Mammary epithelial cell (primary cell): Measurements from ENCODE around the gene NTM.

Experiments
- CTCF ChIP-seq, 2 donors: IDR thresholded peaks in 1 of 2; conservative IDR thresholded peaks in 1 of 2; 2 replicates each; pipeline ENCODE4 v1.5.1; 2011 to 2012; ENCODE audit warnings: inconsistent platforms in 2 of 2, low read length in 2 of 2, mild to moderate bottlenecking in 2 of 2, control low read depth in 1 of 2, low read depth in 1 of 2; ENCODE audit not compliant: insufficient read depth in 1 of 2; ENCODE audit errors: extremely low read depth in 1 of 2
- EZH2 ChIP-seq: IDR thresholded peaks from 2 replicates; pipeline ENCODE4 v1.6.1; 2012; ENCODE audit warnings: low read length, inconsistent platforms, borderline replicate concordance

- TF ChIP-seq CTCF (conservative IDR thresholded peaks at IDR 0.05 in 1 of 2, IDR thresholded peaks at IDR 0.05 in 1 of 2; ENCODE audit: extremely low read depth in 1 of 2, insufficient read depth in 1 of 2, low read depth in 1 of 2, low read length in 2 of 2), result no peak
- TF ChIP-seq EZH2, result no peak
These were observed 669.1 kb downstream of the NTM start for GRCh38 chr11:132039521-132039920.
